Activated CD8-positive, alpha-beta T cell treated with anti-CD3 and anti-CD28 coated beads, Interleukin-2, amount 10 ng/mL, durations not matched to agents 7 days and 5 days (primary cell): ENCODE results near the gene AKT1S1. TPM values are rescaled to one million over a fixed set of nuclear protein-coding genes. Genes with fewer than 3 reads are reported as not detected.
A peak's percentile ranks its signal among the peaks of the same experiment; 100 is the strongest.
"Not testable (repeated sequence)": the region's sequence is repeated elsewhere in the genome, so short reads cannot be mapped to it uniquely, and the experiment has no call there.

Source experiments
- ATAC-seq: fragments of 150-1000 bp; cut with Tn5 transposase; one replicate; pipeline ENCODE4 v1.10.0; 2021; ENCODE audit warnings: moderate library complexity
- CTCF ChIA-PET: fragments of 350-600 bp; sonication (Branson Sonifier 250); formaldehyde crosslinking; loops from one replicate; lab custom pipeline; 2021; ENCODE audit warnings: antibody characterized with exemption; lab: Charles Lee
- POLR2A ChIA-PET: fragments of 350-600 bp; sonication (Branson Sonifier 250); formaldehyde crosslinking; loops from one replicate; lab custom pipeline; 2021; ENCODE audit warnings: antibody characterized with exemption; lab: Charles Lee
- DNase-seq: peaks from one replicate; pipeline ENCODE4 v3.0.0-alpha.2; 2020
- H3K27ac Mint-ChIP-seq: one replicate; pipeline ENCODE4 v1.8.0; 2021; ENCODE audit warnings: mild to moderate bottlenecking, mixed read lengths
- H3K27me3 Mint-ChIP-seq: one replicate; pipeline ENCODE4 v1.8.0; 2021; ENCODE audit warnings: low read depth, mixed read lengths
- H3K36me3 Mint-ChIP-seq: one replicate; pipeline ENCODE4 v1.8.0; 2021; ENCODE audit warnings: low read depth, mixed read lengths
- H3K4me1 Mint-ChIP-seq: one replicate; pipeline ENCODE4 v1.8.0; 2021; ENCODE audit warnings: low read depth, mixed read lengths
- H3K4me3 Mint-ChIP-seq: one replicate; pipeline ENCODE4 v1.8.0; 2021; ENCODE audit warnings: mild to moderate bottlenecking, mixed read lengths
- H3K9me3 Mint-ChIP-seq: one replicate; pipeline ENCODE4 v1.8.0; 2022; ENCODE audit warnings: mixed read lengths; ENCODE audit not compliant: insufficient read depth
- total RNA-seq, 2 experiments: library from RNA; stranded (reverse); gene quantifications; one replicate each; pipeline ENCODE4 v1.2.3, GENCODE V29; 2021

AKT1S1 gene
- 10 to 100 TPM; 15.6 to 16.4 TPM for total RNA-seq

DNA sequence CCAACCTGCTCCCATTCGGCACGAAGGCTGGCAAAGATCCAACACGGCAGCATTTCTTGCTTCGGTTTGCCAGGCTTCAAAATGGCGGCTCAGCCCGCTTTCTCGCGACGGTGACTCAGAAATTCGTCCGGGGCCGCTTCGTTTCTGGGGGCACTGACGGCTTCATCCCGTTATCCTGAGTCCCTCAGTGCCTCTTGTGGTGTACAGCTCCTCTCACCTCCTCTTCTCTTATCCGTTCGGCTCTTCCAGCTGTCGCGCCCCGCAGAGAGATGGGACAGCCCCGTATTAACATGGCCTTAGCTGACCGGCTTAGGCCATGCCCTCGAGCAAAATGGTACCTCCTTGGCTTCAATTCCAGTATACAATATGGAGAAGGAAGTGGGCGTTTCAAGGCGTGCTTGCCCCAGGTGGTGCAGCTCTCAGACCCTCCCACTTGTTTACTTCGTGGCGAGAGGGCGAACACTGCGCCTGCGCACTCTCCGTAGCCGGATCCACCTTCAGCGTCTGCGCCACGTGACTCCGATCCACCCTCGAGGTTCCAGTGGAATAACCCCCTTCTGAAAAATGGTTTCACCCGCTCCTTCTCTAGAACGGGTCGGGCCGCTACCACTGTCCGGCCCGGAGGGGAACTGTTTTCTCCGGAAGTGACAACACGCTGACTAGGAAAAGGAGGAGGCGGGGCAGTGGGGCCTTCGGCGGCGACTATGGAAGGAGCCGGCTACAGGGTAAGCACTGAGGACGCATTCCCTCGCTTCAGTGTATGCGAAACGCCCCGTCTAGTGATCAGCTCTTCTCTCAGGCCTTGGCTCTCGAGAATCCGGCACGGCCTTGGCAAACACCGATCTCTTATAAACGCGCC is at the start of gene AKT1S1, which contains the start of gene TBC1D17:
AKT1S1 (minus strand) TSS at position 336 of the 859 bp plus-strand sequence. CDS start 4,060 bp downstream, outside the sequence.
TBC1D17 (plus strand) TSS at position 683 of the 859 bp plus-strand sequence; CDS start at position 705, 22 bp downstream.
- H3K27me3 Mint-ChIP-seq = no peaks in the 10 kb centered on the region
- DNase-seq = peak; percentile 99
- H3K4me3 Mint-ChIP-seq = no peak within 1 kb of the TSS
- ChIA-PET CTCF (interaction anchor here (0.5 to 1.4 kb wide), 3 partner anchors 29 to 307 kb away, joined by 3 to 4 read pairs (median 3); no protein-coding TSS in a partner anchor), POLR2A (interaction anchor here (0.6 to 1.9 kb wide), 12 partner anchors 8 to 503 kb away, joined by 3 to 14 read pairs (median 4); partner anchors contain the start of genes ATF5, NUP62, PNKP and PTOV1)
- peaks cover 25% of the 10 kb centered on the region for H3K36me3 Mint-ChIP-seq
- no peaks in the 10 kb centered on the region for H3K9me3 Mint-ChIP-seq
- H3K4me1 Mint-ChIP-seq = peaks cover 33% of the 10 kb centered on the region
- peak; percentile 75 for ATAC-seq
- H3K27ac Mint-ChIP-seq = no peak within 1 kb of the TSS

- DNase-seq = no peak
- peaks cover 63% of the 10 kb centered on the region for H3K36me3 Mint-ChIP-seq
- no peak for ATAC-seq
- H3K4me3 Mint-ChIP-seq = no peak overlapping the region
- ChIA-PET CTCF (interaction anchor here (0.7 kb wide), 1 partner anchor 210 kb away, joined by 4 read pairs; no protein-coding TSS in a partner anchor), POLR2A (interaction anchor here (0.7 to 1.4 kb wide), 2 partner anchors 29 to 50 kb away, joined by 3 read pairs; no protein-coding TSS in a partner anchor)
- H3K9me3 Mint-ChIP-seq = no peaks in the 10 kb centered on the region
- H3K4me1 Mint-ChIP-seq = peaks cover 58% of the 10 kb centered on the region
- no peak overlapping the region for H3K27ac Mint-ChIP-seq
- H3K27me3 Mint-ChIP-seq = no peaks in the 10 kb centered on the region
Observed at GRCh38 chr19:49926515-49926914, 49.4 kb upstream of the AKT1S1 start.

DNA sequence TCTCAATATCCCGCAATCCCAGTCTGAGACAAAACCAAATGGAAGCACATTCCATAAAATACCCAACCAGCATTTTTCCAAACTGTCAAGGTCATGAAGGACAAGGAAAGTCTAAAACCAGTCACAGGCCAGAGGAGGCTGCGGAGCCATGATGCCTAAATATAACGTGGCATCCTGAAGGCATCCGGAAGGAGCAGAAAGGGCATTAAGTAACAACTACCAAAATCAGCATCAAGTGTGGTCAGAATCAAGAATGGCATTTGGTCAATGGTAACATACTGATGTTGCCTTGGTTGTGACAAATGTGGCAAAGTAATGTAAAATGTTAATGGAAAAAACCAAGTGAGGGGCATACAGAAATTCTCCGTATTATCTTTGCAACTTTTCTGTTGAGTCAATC is 48.3 kb upstream of the AKT1S1 start:
- peaks cover 66% of the 10 kb centered on the region for H3K36me3 Mint-ChIP-seq
- H3K4me1 Mint-ChIP-seq = peaks cover 57% of the 10 kb centered on the region
- no peak for ATAC-seq
- DNase-seq = no peak
- no peak overlapping the region for H3K4me3 Mint-ChIP-seq
- ChIA-PET POLR2A (no interaction called here), CTCF (no interaction called here)
- H3K9me3 Mint-ChIP-seq = no peaks in the 10 kb centered on the region
- H3K27ac Mint-ChIP-seq = no peak overlapping the region
- no peaks in the 10 kb centered on the region for H3K27me3 Mint-ChIP-seq

DNA sequence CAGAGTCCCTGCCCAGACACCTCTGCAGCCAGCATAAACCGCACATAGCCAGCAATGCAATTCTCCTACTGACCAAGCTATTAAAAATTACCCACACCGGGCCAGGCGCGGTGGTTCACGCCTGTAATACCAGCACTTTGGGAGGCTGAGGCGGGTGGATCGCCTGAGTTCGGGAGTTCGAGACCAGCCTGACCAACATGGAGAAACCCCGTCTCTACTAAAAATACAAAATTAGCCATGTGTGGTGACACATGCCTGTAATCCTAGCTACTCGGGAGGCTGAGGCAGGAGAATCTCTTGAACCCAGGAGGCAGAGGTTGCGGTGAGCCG is 47.7 kb upstream of the AKT1S1 start:
- POLR2A ChIA-PET, H3K9me3 Mint-ChIP-seq, H3K27me3 Mint-ChIP-seq, CTCF ChIA-PET, H3K27ac Mint-ChIP-seq, DNase-seq, ATAC-seq, H3K4me3 Mint-ChIP-seq: not testable (repeated sequence)
- Mint-ChIP-seq H3K4me1 (peaks cover 53% of the 10 kb centered on the region), H3K36me3 (peaks cover 66% of the 10 kb centered on the region)

DNA sequence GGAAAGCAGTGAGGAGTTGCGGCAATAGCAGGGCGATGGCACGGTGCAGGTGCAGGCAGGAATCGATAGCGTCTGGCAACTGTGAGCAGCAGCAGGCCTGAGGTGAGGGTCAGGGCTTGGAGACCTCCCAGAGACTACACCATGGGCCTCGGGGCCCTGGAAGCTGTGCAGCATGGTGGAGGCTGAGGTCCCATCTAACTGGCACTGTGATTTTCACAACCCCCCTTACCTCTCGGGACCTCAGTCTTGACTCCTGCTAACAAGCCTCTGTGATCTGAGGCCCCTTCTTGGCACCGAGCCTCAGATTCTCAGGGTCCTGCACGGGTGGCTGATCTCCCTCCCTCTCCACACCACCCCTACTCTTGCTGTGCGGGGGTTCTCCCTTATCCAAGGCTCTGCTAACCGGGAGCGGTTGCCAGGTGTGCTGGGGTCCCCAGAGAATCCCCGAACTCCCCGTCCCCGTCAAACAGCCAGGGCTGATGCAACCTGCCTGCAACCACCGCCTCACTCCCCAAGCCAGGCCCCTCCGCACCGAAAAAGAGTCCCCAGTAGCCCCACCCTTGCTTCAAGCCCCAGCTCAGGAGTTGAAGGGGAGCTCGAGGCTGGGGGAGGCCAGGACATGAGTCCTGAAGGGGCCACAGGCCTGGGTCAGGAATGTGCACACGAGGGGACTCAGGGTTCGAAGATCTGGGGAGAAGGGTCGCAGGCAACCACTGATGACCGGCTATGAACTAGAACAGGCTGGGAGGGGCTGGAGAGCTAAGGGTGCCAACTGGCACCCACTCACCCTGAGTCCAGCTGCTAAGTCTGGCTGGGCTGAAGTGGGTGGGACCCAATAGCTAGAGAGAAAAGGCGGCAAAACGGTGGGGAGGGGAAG is 47.1 kb upstream of the AKT1S1 start:
- H3K27ac Mint-ChIP-seq = no peak overlapping the region
- no peaks in the 10 kb centered on the region for H3K9me3 Mint-ChIP-seq
- ChIA-PET POLR2A (no interaction called here), CTCF (no interaction called here)
- DNase-seq = no peak
- peaks cover 64% of the 10 kb centered on the region for H3K36me3 Mint-ChIP-seq
- no peaks in the 10 kb centered on the region for H3K27me3 Mint-ChIP-seq
- H3K4me1 Mint-ChIP-seq = peaks cover 50% of the 10 kb centered on the region
- H3K4me3 Mint-ChIP-seq = no peak overlapping the region
- ATAC-seq = no peak

- H3K4me1 Mint-ChIP-seq = peaks cover 45% of the 10 kb centered on the region
- no peak overlapping the region for H3K27ac Mint-ChIP-seq
- no peaks in the 10 kb centered on the region for H3K9me3 Mint-ChIP-seq
- ATAC-seq = no peak
- ChIA-PET CTCF (no interaction called here), POLR2A (interaction anchor here (0.6 kb wide), 2 partner anchors 12 to 415 kb away, joined by 3 to 4 read pairs; no protein-coding TSS in a partner anchor)
- DNase-seq = no peak
- no peak overlapping the region for H3K4me3 Mint-ChIP-seq
- peaks cover 62% of the 10 kb centered on the region for H3K36me3 Mint-ChIP-seq
- no peaks in the 10 kb centered on the region for H3K27me3 Mint-ChIP-seq
Observed at GRCh38 chr19:49923055-49924003, 46.2 kb upstream of the AKT1S1 start.

DNA sequence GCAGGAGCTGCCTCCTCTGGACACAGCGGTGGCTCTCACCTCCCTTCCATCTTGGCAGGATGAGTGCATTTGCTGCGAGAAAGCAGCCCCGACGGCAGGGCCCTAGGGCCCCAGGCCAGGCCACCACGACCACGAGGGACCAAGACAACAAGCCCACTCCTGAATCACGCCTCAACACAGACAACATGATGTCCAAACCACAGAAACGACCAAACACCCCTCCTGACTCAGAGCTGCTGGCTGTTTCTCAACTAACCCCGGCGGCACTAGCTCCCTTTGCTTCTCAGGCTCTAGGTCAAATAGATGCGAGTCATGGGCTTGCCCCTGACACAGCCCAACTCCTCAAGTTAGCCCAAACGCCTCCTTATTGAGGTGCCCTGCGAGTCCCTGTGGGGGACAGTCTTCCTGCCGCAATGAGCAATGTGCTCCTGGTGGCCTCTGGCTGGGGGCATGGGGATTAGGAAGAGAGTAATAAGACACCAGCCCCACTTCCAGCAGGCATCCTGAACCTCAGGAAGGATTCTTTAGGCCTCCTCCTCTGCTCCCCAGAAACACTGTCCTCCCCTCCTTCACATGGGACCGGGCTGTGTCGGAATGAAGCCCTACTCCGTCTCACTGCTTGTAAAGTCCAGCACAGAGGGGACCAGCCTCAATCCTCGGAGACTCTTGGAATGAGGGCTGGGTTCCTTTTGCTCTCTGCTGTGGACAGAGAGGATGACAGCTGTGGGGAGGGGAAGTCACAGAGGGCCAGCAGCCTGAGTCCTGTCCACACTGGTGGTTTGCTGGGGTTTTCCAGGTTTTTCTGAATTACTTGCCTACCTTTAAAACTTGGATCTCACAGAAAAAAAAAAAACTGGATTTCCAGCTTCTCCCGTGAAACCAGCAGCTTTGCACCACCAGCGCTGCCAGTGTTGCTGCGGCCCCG is 45.0 kb upstream of the AKT1S1 start:
- POLR2A ChIA-PET = no interaction called here
- no peak overlapping the region for H3K4me3 Mint-ChIP-seq
- CTCF ChIA-PET = no interaction called here
- H3K4me1 Mint-ChIP-seq = peaks cover 37% of the 10 kb centered on the region
- H3K36me3 Mint-ChIP-seq = peaks cover 59% of the 10 kb centered on the region
- ATAC-seq (no peak), DNase-seq (no peak)
- no peaks in the 10 kb centered on the region for H3K9me3 Mint-ChIP-seq
- peak overlapping the region; percentile 16 for H3K27ac Mint-ChIP-seq
- H3K27me3 Mint-ChIP-seq = no peaks in the 10 kb centered on the region

DNA sequence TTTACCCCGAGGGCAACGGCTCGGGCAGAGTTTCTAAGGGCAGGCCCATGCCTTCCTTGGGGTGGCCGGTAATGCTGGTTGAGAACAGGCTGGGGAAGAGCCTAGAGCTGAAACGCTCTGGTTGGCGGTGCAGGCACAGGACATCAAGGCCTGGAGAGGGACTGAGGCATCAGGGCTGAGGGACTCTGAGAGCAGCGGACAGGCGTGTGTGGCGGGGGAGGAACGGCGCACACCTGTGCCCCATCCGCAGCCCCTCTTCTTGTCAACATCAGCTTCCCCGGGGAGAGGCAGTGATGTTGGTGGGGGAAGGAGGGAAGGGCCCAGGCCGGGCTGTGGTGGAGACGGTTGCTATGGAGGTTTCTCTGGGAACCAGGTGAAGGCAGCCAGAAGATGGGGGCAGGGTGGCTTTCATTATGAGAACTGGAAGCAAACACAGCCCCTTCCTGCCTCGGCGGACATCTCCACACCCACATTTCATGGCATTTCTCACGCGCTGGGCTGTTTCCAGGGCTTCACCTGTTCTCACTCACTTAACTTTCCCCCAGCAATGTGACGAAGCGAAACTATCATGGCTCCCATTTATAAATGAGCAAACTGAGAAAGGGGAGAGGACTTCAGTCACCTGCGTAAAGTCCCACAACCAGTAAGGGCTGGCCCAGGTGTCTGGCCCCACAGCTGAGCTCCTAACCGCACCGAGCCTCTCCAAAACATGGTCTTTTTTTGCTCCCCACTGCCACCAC is 43.6 kb upstream of the AKT1S1 start:
- DNase-seq = no peak
- no peak for ATAC-seq
- H3K27me3 Mint-ChIP-seq = no peaks in the 10 kb centered on the region
- ChIA-PET CTCF (no interaction called here), POLR2A (interaction anchor here (0.7 kb wide), 1 partner anchor 10 kb away, joined by 3 read pairs; no protein-coding TSS in a partner anchor)
- H3K9me3 Mint-ChIP-seq = no peaks in the 10 kb centered on the region
- peak overlapping the region; percentile 20 for H3K27ac Mint-ChIP-seq
- no peak overlapping the region for H3K4me3 Mint-ChIP-seq
- H3K36me3 Mint-ChIP-seq = peaks cover 59% of the 10 kb centered on the region
- peaks cover 35% of the 10 kb centered on the region for H3K4me1 Mint-ChIP-seq

- ChIA-PET POLR2A (interaction anchor here (1.0 kb wide), 1 partner anchor 10 kb away, joined by 4 read pairs; no protein-coding TSS in a partner anchor), CTCF (interaction anchor here (1.7 kb wide), 1 partner anchor 10 kb away, joined by 4 read pairs; no protein-coding TSS in a partner anchor)
- DNase-seq (no peak), ATAC-seq (no peak)
- peaks cover 68% of the 10 kb centered on the region for H3K36me3 Mint-ChIP-seq
- H3K4me3 Mint-ChIP-seq = no peak overlapping the region
- no peak overlapping the region for H3K27ac Mint-ChIP-seq
- no peaks in the 10 kb centered on the region for H3K9me3 Mint-ChIP-seq
- peaks cover 39% of the 10 kb centered on the region for H3K4me1 Mint-ChIP-seq
- H3K27me3 Mint-ChIP-seq = no peaks in the 10 kb centered on the region
Observed at GRCh38 chr19:49918089-49918488, 40.9 kb upstream of the AKT1S1 start.
